Measurements from ENCODE around the gene UCP1. TPM values are rescaled to one million over a fixed set of nuclear protein-coding genes. Genes with fewer than 3 reads are reported as not detected.
A peak's percentile ranks its signal among the peaks of the same experiment; 100 is the strongest.
"Not testable (repeated sequence)": the region's sequence is repeated elsewhere in the genome, so short reads cannot be mapped to it uniquely, and the experiment has no call there.

Gene UCP1
- total RNA-seq, 1 experiment from 2014 or later: not detected

- DNase-seq (ENCODE audit: low spot score): no peak
These were observed 34.7 kb downstream of the UCP1 start for GRCh38 chr4:140533951-140534480.

DNA sequence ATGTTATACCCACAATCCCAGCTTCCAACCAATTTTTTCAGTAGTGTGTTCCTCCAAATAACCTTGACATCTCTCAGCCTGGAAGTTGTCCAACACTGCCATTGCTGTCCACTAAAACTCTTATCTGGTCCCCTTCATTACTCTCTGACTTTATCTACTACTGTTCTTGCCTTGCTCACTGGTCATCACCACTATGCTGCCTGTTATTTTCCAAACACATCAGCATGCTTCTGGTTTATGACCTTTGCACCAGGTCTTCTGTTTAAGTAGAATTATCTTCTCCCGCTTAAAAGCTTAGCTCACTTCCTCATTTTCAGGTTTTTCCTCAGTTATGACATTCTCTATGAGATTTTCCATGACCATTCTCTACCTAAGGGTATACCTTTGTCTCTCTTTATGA lies 39.3 kb downstream of the UCP1 start:
- no peak for DNase-seq (ENCODE audit: low spot score)

DNA sequence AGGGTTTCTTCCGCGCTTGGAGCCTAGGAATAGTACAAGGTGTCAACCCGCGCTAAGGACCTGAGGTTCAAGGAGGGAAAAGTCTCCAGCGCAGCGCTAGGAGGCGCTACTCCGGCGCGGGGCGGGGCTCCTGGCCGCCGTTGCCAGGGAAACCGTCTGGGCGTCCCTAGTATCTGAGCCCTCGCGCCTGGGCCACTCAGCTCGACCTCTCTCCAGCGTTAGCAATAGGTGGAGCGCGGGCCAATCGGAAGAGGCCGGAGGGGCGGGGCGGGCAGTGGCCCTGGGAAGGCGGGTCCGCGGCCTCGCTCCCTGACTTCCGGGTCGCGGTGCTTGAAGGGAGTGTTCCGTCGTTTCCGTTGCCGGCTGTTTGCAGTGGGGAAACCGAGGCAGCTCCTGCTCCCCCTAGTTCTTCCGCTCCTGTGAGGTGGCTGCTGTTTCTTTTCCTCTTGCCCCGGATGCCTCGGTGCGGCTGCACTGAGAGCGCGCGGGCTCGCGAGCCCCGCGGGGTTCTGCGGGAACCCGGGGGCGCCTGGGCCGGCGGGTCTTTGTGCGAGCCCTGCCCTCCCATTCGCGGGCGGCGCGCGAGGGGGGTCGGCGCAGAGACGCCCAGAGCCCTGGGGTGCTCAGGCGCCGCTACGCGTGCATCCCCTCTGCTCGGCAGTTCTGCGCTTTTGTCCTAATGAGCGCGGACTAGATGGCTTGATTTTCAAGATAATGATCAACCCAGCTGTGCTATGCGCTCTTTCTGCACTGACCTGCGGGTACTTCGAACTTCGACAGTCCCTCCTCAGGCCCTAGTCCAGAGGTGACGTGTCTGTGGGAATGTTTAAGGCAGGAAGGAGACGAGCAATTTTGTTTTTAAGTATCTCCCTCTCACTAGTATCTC lies 44.7 kb downstream of the UCP1 start, which contains the start of gene ELMOD2:
ELMOD2 (plus strand) TSS at position 312 of the 886 bp plus-strand sequence. CDS start 1,261 bp downstream, outside the sequence.
- DNase-seq (ENCODE audit: low spot score): peak; percentile 96

DNA sequence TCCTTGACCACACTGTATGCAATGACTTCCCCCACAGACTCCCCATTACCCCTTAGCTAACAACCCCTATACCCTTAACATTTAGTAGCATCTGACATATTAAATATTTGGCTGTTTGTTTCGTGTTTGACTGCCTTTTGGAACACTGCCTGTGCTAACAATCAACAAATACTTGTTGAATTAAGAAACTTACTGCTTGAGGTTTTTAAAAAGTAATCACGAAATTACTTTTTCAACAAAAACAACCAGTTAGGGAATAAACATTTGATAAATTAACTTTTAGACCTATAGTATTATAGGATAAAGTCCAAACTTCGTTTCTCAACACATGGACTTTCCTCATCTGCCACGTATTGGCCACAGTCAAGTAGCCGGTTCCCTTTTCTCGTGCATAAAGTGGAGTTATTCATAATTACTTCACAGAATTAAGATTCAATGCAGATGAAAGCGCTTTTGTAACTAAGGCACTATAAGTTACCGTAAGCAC lies 45.3 kb downstream of the UCP1 start:
- no peak for DNase-seq (ENCODE audit: low spot score)

GRCh38 chr4:140515423-140515822 lies 53.3 kb downstream of the UCP1 start:
- DNase-seq (ENCODE audit: low spot score): no peak

GRCh38 chr4:140513765-140514164 lies 55.0 kb downstream of the UCP1 start:
- not testable (repeated sequence) for DNase-seq (ENCODE audit: low spot score)

Other genes with a start within 250 kb of the UCP1 start
- gene SCOC, start 195.3 kb downstream of the UCP1 start, total RNA-seq (2014; rRNA removed; shearing (Covaris generic)): 61.4 and 97.0 TPM in 2 replicates
- 2.5 and 4.6 TPM in 2 replicates for gene CLGN, start 141.3 kb downstream of the UCP1 start, total RNA-seq (2014; rRNA removed; shearing (Covaris generic))
- not detected in 2 replicates for gene MGAT4D, start 70.7 kb downstream of the UCP1 start, total RNA-seq (2014; rRNA removed; shearing (Covaris generic))
- 24.1 and 24.3 TPM in 2 replicates for gene ELMOD2, start 44.8 kb downstream of the UCP1 start, total RNA-seq (2014; rRNA removed; shearing (Covaris generic))
- 11.8 and 12.9 TPM in 2 replicates for gene TBC1D9, start 187.4 kb upstream of the UCP1 start, total RNA-seq (2014; rRNA removed; shearing (Covaris generic))

All from H4 (cell line).